Esophagus muscularis mucosa (tissue), 4 donors: ENCODE results near the gene ADAMTS16. TPM values are rescaled to one million over a fixed set of nuclear protein-coding genes. Genes with fewer than 3 reads are reported as not detected.

Experiments
- DNase-seq: peaks from one replicate; pipeline ENCODE4 v3.0.0-alpha.2; 2017; ENCODE audit errors: extremely low spot score
- H3K27ac ChIP-seq, 4 donors: fragments of 200-600 bp; sonication (generic); replicated peaks in 1 of 4; 1 replicate in 3 of 4; 2 replicates in 1 of 4; pipeline ENCODE4 v1.5.1; 2016 to 2019; ENCODE audit warnings: mild to moderate bottlenecking in 1 of 4
- H3K27me3 ChIP-seq, 4 donors: fragments of 200-600 bp; sonication (generic); one replicate each; pipeline versions ENCODE4 v1.5.1 to v1.6.0; 2016 to 2019
- H3K36me3 ChIP-seq, 4 donors: fragments of 200-600 bp; sonication (generic); one replicate each; pipeline ENCODE4 v1.5.1; 2016 to 2019
- H3K4me1 ChIP-seq, 4 donors: fragments of 200-600 bp; sonication (generic); one replicate each; pipeline ENCODE4 v1.5.1; 2016 to 2019
- H3K4me3 ChIP-seq, 4 donors: fragments of 200-600 bp; sonication (generic); 1 replicate in 2 of 4; 2 replicates in 2 of 4; pipeline ENCODE4 v1.5.1; 2016 to 2019; ENCODE audit warnings: mild to moderate bottlenecking in 4 of 4, moderate library complexity in 1 of 4
- H3K9me3 ChIP-seq, 4 donors: fragments of 200-600 bp; sonication (generic); 1 replicate in 3 of 4; 2 replicates in 1 of 4; pipeline ENCODE4 v1.5.1; 2016 to 2019
- EP300 ChIP-seq: sonication (generic); formaldehyde crosslinking; IDR thresholded peaks from one replicate; pipeline ENCODE4 v1.6.1; 2017; ENCODE audit warnings: antibody characterized with exemption
- POLR2A ChIP-seq: fragments of 450-650 bp; IDR thresholded peaks from one replicate; pipeline ENCODE4 v1.6.1; 2017; ENCODE audit warnings: antibody characterized with exemption, moderate library complexity, mild to moderate bottlenecking, low read depth
- POLR2AphosphoS5 ChIP-seq, 2 donors: sonication (generic); formaldehyde crosslinking; IDR thresholded peaks; one replicate each; pipeline ENCODE4 v1.6.1; 2017; ENCODE audit warnings: antibody characterized with exemption in 2 of 2
- WGBS: methylation state at CpG from one replicate; pipeline ENCODE4 v1.1.5; 2018; 5-methylcytosine and 5-hydroxymethylcytosine counted together
- intact Hi-C: fragments of 100-400 bp; cut with DNase I; formaldehyde crosslinking; loops from one replicate; pipeline ENCODE4 v1.15.1; 2023
- total RNA-seq, 4 donors: library from RNA; depleted of rRNA; stranded (reverse); fragments of >200 nt; gene quantifications; one replicate each; pipeline versions ENCODE4 v1.1.0 to v1.2.1, GENCODE V29; 2016
- TF ChIP-seq, protein P1 (sequence below), 3 experiments: fragments of 200-600 bp in 2 of 3; fragments of 450-650 bp in 1 of 3; sonication (generic) in 2 of 3; IDR thresholded peaks; one replicate each; pipeline ENCODE4 v1.5.1; 2017 to 2019; ENCODE audit warnings: antibody characterized with exemption in 3 of 3, mild to moderate bottlenecking in 2 of 3, moderate library complexity in 1 of 3

ADAMTS16 gene
- total RNA-seq, 4 donors from 2014 or later: 0.42 to 1.1 (median 0.50) TPM; not detected in 1

DNA sequence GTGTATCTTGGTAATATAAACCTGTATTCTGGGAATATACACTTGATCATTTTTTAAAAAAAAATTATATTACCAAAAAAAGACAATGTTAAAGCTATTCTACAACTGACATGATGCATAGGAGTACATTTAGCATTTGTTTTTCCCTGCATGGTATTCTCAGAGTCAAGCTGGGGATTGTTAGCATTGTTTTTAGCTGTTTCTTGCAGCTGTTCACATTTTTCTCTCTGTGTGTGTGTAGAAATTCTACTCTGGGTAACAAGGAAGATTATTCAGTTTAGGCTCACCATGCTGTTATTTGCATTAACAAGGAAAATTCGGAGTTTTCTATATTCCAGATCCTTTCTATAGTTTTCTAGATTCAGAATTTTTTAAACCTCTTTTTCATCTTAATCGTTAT is 62.2 kb downstream of the ADAMTS16 start:
- H3K27me3 ChIP-seq: peaks cover 0 to 5% (median 0%) of the 10 kb centered on the region in 4 donors
- no peak overlapping the region for H3K27ac ChIP-seq
- no peaks in the 10 kb centered on the region for H3K9me3 ChIP-seq
- H3K36me3 ChIP-seq: no peaks in the 10 kb centered on the region
- intact Hi-C loops: no loop called here
- H3K4me1 ChIP-seq: no peaks in the 10 kb centered on the region
- 42% methylated on average over 2 of the region's 2 CpGs for WGBS
- no peak overlapping the region for H3K4me3 ChIP-seq
- DNase-seq: no peak
- TF ChIP-seq POLR2AphosphoS5 (IDR thresholded peaks at IDR 0.05) (no peak), POLR2A (no peak), EP300 (no peak)
- TF ChIP-seq, protein P1, sequence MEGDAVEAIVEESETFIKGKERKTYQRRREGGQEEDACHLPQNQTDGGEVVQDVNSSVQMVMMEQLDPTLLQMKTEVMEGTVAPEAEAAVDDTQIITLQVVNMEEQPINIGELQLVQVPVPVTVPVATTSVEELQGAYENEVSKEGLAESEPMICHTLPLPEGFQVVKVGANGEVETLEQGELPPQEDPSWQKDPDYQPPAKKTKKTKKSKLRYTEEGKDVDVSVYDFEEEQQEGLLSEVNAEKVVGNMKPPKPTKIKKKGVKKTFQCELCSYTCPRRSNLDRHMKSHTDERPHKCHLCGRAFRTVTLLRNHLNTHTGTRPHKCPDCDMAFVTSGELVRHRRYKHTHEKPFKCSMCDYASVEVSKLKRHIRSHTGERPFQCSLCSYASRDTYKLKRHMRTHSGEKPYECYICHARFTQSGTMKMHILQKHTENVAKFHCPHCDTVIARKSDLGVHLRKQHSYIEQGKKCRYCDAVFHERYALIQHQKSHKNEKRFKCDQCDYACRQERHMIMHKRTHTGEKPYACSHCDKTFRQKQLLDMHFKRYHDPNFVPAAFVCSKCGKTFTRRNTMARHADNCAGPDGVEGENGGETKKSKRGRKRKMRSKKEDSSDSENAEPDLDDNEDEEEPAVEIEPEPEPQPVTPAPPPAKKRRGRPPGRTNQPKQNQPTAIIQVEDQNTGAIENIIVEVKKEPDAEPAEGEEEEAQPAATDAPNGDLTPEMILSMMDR (IDR thresholded peaks at IDR 0.05): no peak

DNA sequence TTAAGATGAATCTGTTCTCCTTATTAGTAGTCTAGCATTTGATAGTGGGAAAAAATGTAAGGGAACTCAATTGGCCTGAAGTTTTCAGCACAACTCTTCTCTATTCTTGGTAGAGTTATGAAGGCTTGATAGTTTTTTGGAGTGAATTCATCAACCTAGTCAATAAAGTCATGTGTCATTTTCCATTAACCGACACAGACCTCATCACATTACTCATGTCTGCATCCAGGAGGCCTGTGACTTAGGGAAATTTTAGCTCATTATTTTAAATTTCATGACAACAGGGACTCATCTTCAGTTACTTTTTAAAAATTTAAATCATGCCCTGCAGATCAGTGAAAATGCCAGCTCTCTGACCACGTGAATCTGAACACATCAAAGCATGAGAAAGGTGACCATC is 63.3 kb downstream of the ADAMTS16 start:
- H3K36me3 ChIP-seq: no peaks in the 10 kb centered on the region
- peaks cover 0 to 5% (median 0%) of the 10 kb centered on the region in 4 donors for H3K27me3 ChIP-seq
- no peaks in the 10 kb centered on the region for H3K4me1 ChIP-seq
- H3K27ac ChIP-seq: no peak overlapping the region
- no peak overlapping the region for H3K4me3 ChIP-seq
- intact Hi-C loops: no loop called here
- TF ChIP-seq EP300 (no peak), POLR2A (no peak), POLR2AphosphoS5 (IDR thresholded peaks at IDR 0.05) (no peak)
- WGBS: 68% methylated on average over 2 of the region's 2 CpGs
- no peaks in the 10 kb centered on the region for H3K9me3 ChIP-seq
- no peak for DNase-seq

DNA sequence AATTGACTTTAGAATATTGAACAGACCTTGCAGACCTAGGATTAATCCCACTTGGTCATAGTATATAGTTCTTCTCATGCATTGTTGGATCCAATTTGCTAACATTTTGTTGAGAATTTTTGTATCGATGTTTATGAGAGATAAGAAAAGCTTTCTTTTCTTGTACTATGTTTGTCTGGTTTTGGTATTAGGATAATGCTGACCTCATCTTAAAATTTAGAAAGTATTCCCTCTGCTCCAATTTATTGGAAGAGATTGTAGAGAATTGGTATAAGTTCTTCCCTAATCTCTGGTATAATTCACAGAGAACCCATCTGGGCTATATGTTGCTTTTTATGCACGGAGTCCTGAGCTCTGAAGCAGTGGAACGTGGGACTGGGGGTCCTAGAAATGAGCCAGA is 67.7 kb downstream of the ADAMTS16 start:
- no peaks in the 10 kb centered on the region for H3K36me3 ChIP-seq
- no peaks in the 10 kb centered on the region for H3K27me3 ChIP-seq
- whole genome bisulfite sequencing: 83% methylated on average over 3 of the region's 3 CpGs
- no peak overlapping the region for H3K27ac ChIP-seq
- TF ChIP-seq POLR2A (no peak), POLR2AphosphoS5 (IDR thresholded peaks at IDR 0.05) (no peak), EP300 (no peak)
- TF ChIP-seq, protein P1 (IDR thresholded peaks at IDR 0.05): no peak
- intact Hi-C loops: no loop called here
- no peaks in the 10 kb centered on the region for H3K9me3 ChIP-seq
- H3K4me3 ChIP-seq: no peak overlapping the region
- H3K4me1 ChIP-seq: no peaks in the 10 kb centered on the region
- no peak for DNase-seq

DNA sequence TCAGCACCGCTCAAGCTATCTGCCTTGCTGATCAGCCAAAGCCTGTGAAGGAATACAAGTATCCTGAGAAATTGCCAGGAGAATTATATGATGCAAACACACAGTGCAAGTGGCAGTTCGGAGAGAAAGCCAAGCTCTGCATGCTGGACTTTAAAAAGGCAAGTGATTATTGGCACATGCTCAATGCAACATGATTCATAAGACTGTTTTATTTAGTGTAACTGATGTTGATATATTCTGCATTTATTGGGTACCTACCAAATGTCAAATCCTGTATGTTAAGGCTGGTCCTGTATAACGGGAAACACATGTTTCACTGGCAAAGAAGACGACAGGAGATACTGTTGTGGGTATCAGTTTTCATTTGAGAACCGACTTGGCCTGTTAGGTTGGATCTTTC is 69.0 kb downstream of the ADAMTS16 start:
- no peak for TF ChIP-seq POLR2A
- TF ChIP-seq, protein P1 (IDR thresholded peaks at IDR 0.05): no peak
- no peak for TF ChIP-seq POLR2AphosphoS5 (IDR thresholded peaks at IDR 0.05)
- TF ChIP-seq EP300: no peak
- Histone ChIP-seq H3K4me1 (no peaks in the 10 kb centered on the region), H3K36me3 (no peaks in the 10 kb centered on the region), H3K27me3 (no peaks in the 10 kb centered on the region), H3K27ac (no peak overlapping the region), H3K9me3 (no peaks in the 10 kb centered on the region), H3K4me3 (no peak overlapping the region)
- intact Hi-C loops: no loop called here
- WGBS: 24% methylated on average over 5 of the region's 5 CpGs
- DNase-seq: no peak

DNA sequence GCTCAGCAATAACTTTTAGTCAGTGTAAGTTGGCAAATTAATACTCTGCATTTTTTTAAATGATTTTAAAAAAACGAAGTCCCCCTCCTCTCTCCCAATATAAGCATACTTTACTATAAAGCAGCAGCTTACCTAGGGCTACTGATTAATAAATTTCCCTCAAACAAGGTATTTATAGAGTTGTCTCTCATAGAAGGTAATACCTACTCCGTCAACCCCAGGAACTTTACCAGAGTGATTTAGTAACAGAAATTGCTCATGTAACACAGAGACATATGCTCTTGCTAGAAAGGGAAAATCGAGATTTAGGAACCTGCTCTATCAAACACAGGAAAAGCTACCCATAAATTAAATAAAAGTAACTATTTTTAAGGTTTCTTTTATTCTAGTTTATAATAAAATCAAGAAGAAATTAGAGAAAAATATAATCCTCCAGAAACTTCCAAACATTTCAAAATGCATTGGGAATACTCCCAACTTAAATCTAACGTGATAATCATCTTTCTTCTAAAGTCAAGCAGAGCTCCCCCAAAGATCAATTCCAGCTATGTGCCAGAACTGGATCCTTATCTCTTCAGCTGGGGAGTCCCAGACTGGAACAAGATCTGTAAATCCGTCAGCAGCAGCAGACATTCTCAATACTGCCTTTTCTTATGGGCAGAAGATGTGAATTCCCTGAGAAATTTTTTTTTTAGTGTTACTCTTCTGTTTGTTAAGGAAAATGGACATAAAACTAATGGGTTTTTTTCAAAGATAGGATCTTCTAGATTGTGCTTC is 69.6 kb downstream of the ADAMTS16 start:
- H3K4me1 ChIP-seq: no peaks in the 10 kb centered on the region
- TF ChIP-seq, protein P1 (IDR thresholded peaks at IDR 0.05): no peak
- TF ChIP-seq POLR2AphosphoS5 (IDR thresholded peaks at IDR 0.05) (no peak), EP300 (no peak)
- no peaks in the 10 kb centered on the region for H3K27me3 ChIP-seq
- H3K36me3 ChIP-seq: no peaks in the 10 kb centered on the region
- no peaks in the 10 kb centered on the region for H3K9me3 ChIP-seq
- no peak for DNase-seq
- no peak overlapping the region for H3K4me3 ChIP-seq
- intact Hi-C loops: no loop called here
- H3K27ac ChIP-seq: no peak overlapping the region
- 48% methylated on average over 5 of the region's 5 CpGs for WGBS
